H1 (cell line): ENCODE data around the gene ODC1. TPM values are rescaled to one million over a fixed set of nuclear protein-coding genes. Genes with fewer than 3 reads are reported as not detected.
"Not testable (repeated sequence)": the region's sequence is repeated elsewhere in the genome, so short reads cannot be mapped to it uniquely, and the experiment has no call there.

Experiments used
- CTCF ChIA-PET: fragments of 300-600 bp; sonication (Branson Sonifier 250); formaldehyde crosslinking; loops from one replicate; lab custom pipeline; 2021; ENCODE audit not compliant: partially characterized antibody; lab: Charles Lee
- POLR2A ChIA-PET: fragments of 300-600 bp; sonication (Branson Sonifier 250); formaldehyde crosslinking; loops from one replicate; lab custom pipeline; 2021; ENCODE audit warnings: inconsistent platforms; ENCODE audit not compliant: partially characterized antibody; lab: Charles Lee
- DNase-seq, 2 experiments: peaks; one replicate each; pipeline versions ENCODE4 v3.0.0 to v3.0.0-alpha.2; 2010 to 2022; ENCODE audit warnings: low spot score in 2 of 2, low read depth in 1 of 2, mixed read lengths in 1 of 2
- FAIRE-seq: peaks from 2 replicates; lab custom pipeline; 2011; peaks lifted over from hg19 to GRCh38; lab: Jason Lieb, UNC
- H2AFZ ChIP-seq: 2 replicates; pipeline ENCODE4 v1.8.1; 2012; ENCODE audit warnings: low read length, inconsistent platforms
- H2AK5ac ChIP-seq: 2 replicates; pipeline ENCODE4 v1.6.1; 2013; ENCODE audit warnings: low read depth, low read length
- H2BK120ac ChIP-seq: replicated peaks from 2 replicates; pipeline ENCODE3; 2013; ENCODE audit warnings: low read depth, low read length, inconsistent platforms
- H2BK12ac ChIP-seq: 2 replicates; pipeline ENCODE4 v1.6.1; 2013; ENCODE audit warnings: low read depth, low read length
- H2BK15ac ChIP-seq: 2 replicates; pipeline ENCODE4 v1.6.1; 2013; ENCODE audit warnings: low read length
- H2BK20ac ChIP-seq: 2 replicates; pipeline ENCODE4 v1.6.1; 2013; ENCODE audit warnings: low read length
- H2BK5ac ChIP-seq: 2 replicates; pipeline ENCODE4 v1.6.1; 2013; ENCODE audit warnings: low read depth, low read length
- H3K14ac ChIP-seq: 2 replicates; pipeline ENCODE4 v1.6.1; 2013; ENCODE audit warnings: inconsistent platforms; ENCODE audit not compliant: insufficient read length
- H3K18ac ChIP-seq: 2 replicates; pipeline ENCODE4 v1.6.1; 2013; ENCODE audit warnings: low read length; ENCODE audit errors: extremely low read depth
- H3K23ac ChIP-seq: 2 replicates; pipeline ENCODE4 v1.6.1; 2013; ENCODE audit warnings: inconsistent platforms; ENCODE audit not compliant: insufficient read length
- H3K23me2 ChIP-seq: 2 replicates; pipeline ENCODE4 v1.6.1; 2013; ENCODE audit warnings: low read depth, low read length
- H3K27ac ChIP-seq: 2 replicates; pipeline ENCODE4 v1.6.1; 2011; ENCODE audit warnings: low read depth, low read length, inconsistent platforms
- H3K27me3 ChIP-seq, 4 experiments: replicated peaks in 1 of 4; 1 replicate in 1 of 4; 2 replicates in 3 of 4; pipeline versions ENCODE4 v1.6.1 to v1.8.1; 2011 to 2013; ENCODE audit warnings: low read length in 3 of 4, mild to moderate bottlenecking in 3 of 4, inconsistent platforms in 2 of 4, mixed read lengths in 2 of 4, moderate library complexity in 1 of 4; ENCODE audit not compliant: control insufficient read depth in 3 of 4, insufficient read depth in 3 of 4; ENCODE audit errors: extremely low read depth in 1 of 4
- H3K36me3 ChIP-seq, 4 experiments: 2 replicates each; pipeline versions ENCODE4 v1.6.1 to v1.8.1; 2011 to 2013; ENCODE audit warnings: mild to moderate bottlenecking in 4 of 4, low read length in 3 of 4, moderate library complexity in 2 of 4, control low read depth in 1 of 4, inconsistent platforms in 1 of 4; ENCODE audit not compliant: insufficient read depth in 4 of 4, control insufficient read depth in 2 of 4
- H3K4ac ChIP-seq: replicated peaks from 2 replicates; pipeline ENCODE3; 2013; ENCODE audit warnings: low read length, low read depth, mixed read lengths, inconsistent platforms; ENCODE audit not compliant: insufficient read length
- H3K4me1 ChIP-seq, 4 experiments: replicated peaks in 1 of 4; 1 replicate in 1 of 4; 2 replicates in 3 of 4; pipeline versions ENCODE4 v1.6.1 to v1.8.1; 2011 to 2013; ENCODE audit warnings: low read length in 3 of 4, inconsistent platforms in 2 of 4, mixed read lengths in 1 of 4; ENCODE audit not compliant: insufficient read depth in 4 of 4, control insufficient read depth in 3 of 4
- H3K4me2 ChIP-seq, 2 experiments: 2 replicates each; pipeline versions ENCODE4 v1.6.1 to v1.8.1; 2011 to 2013; ENCODE audit warnings: low read depth in 2 of 2, low read length in 2 of 2, control low read depth in 1 of 2, inconsistent platforms in 1 of 2, mild to moderate bottlenecking in 1 of 2; ENCODE audit not compliant: insufficient read depth in 1 of 2
- H3K4me3 ChIP-seq, 4 experiments: fragments of 200-600, 300-600 bp in 1 of 4; sonication (generic), shearing (Covaris generic), sonication (Bioruptor Twin) in 1 of 4; 2 replicates each; pipeline versions ENCODE4 v1.5.1 to v1.8.1; 2011 to 2016; ENCODE audit warnings: low read length in 4 of 4, low read depth in 3 of 4, control low read depth in 2 of 4, inconsistent platforms in 2 of 4, mild to moderate bottlenecking in 2 of 4, mixed read lengths in 1 of 4, moderate library complexity in 1 of 4; ENCODE audit not compliant: insufficient read depth in 2 of 4; ENCODE audit errors: extremely low read depth in 1 of 4
- H3K56ac ChIP-seq: replicated peaks from 2 replicates; pipeline ENCODE3; 2013; ENCODE audit warnings: low read depth, mild to moderate bottlenecking, mixed read lengths, low read length, inconsistent platforms; ENCODE audit not compliant: insufficient read length
- H3K79me1 ChIP-seq: 2 replicates; pipeline ENCODE4 v1.6.1; 2013; ENCODE audit warnings: low read depth, low read length, control low read depth
- H3K79me2 ChIP-seq, 2 experiments: 2 replicates each; pipeline versions ENCODE4 v1.6.1 to v1.8.1; 2012 to 2013; ENCODE audit warnings: low read length in 2 of 2, mild to moderate bottlenecking in 2 of 2, inconsistent platforms in 1 of 2; ENCODE audit not compliant: insufficient read depth in 2 of 2, control insufficient read depth in 1 of 2
- H3K9ac ChIP-seq, 4 experiments: replicated peaks in 1 of 4; 1 replicate in 1 of 4; 2 replicates in 3 of 4; pipeline versions ENCODE4 v1.6.1 to v1.8.1; 2011 to 2013; ENCODE audit warnings: low read depth in 3 of 4, low read length in 3 of 4, control low read depth in 2 of 4, mild to moderate bottlenecking in 2 of 4, moderate library complexity in 2 of 4, inconsistent platforms in 1 of 4; ENCODE audit errors: extremely low read depth in 1 of 4
- H3K9me3 ChIP-seq, 2 experiments: 2 replicates each; pipeline versions ENCODE4 v1.6.1 to v1.8.1; 2012 to 2013; ENCODE audit warnings: mild to moderate bottlenecking in 2 of 2, moderate library complexity in 2 of 2, control low read depth in 1 of 2, inconsistent platforms in 1 of 2, low read depth in 1 of 2, low read length in 1 of 2, mixed read lengths in 1 of 2; ENCODE audit not compliant: insufficient read depth in 2 of 2
- H4K20me1 ChIP-seq, 2 experiments: replicated peaks in 1 of 2; 2 replicates each; pipeline versions ENCODE3 to v1.8.1; 2011 to 2013; ENCODE audit warnings: inconsistent platforms in 2 of 2, low read length in 2 of 2, mild to moderate bottlenecking in 1 of 2; ENCODE audit not compliant: insufficient read depth in 2 of 2, control insufficient read depth in 1 of 2
- H4K5ac ChIP-seq: 2 replicates; pipeline ENCODE4 v1.6.1; 2013; ENCODE audit warnings: low read length, low read depth, mixed read lengths, inconsistent platforms; ENCODE audit not compliant: insufficient read length
- H4K8ac ChIP-seq: 2 replicates; pipeline ENCODE4 v1.8.0; 2013; ENCODE audit warnings: mild to moderate bottlenecking, moderate library complexity, low read length, inconsistent platforms; ENCODE audit not compliant: insufficient read depth; ENCODE audit errors: extremely low read depth
- H4K91ac ChIP-seq: replicated peaks from 2 replicates; pipeline ENCODE3; 2013; ENCODE audit warnings: low read length, mixed read lengths, inconsistent platforms; ENCODE audit not compliant: insufficient read length
- WGBS, 2 experiments: shearing (Covaris generic) in 1 of 2; methylation state at CpG; one replicate each; pipeline versions ENCODE4 v1.1.6 to v1.1.7; 2013 to 2015; ENCODE audit warnings: low lambda C conversion rate in 2 of 2, mixed read lengths in 2 of 2, inconsistent platforms in 1 of 2, low coverage in 1 of 2, missing lambda C conversion rate in 1 of 2; ENCODE audit not compliant: insufficient replicate concordance in 2 of 2, insufficient coverage in 1 of 2, insufficient read length in 1 of 2; ENCODE audit errors: extremely low coverage in 1 of 2, missing lambda C conversion rate in 1 of 2; 5-methylcytosine and 5-hydroxymethylcytosine counted together
- polyA plus RNA-seq, 7 experiments: library from polyadenylated mRNA; depleted of rRNA in 3 of 7; stranded (reverse) in 5 of 7; unstranded in 2 of 7; fragments of >200 nt in 5 of 7; fragments of 200-250 nt in 2 of 7; gene quantifications; 1 replicate in 5 of 7; 2 replicates in 1 of 7; 4 replicates in 1 of 7; pipeline versions ENCODE4 v1.2.1 to v1.2.3, GENCODE V29; 2011 to 2013; ENCODE audit warnings: missing spikeins in 2 of 7, mixed read lengths in 2 of 7
- total RNA-seq: library from RNA; stranded (reverse); fragmentation: NEBNext Ultra II Directional; extraction: Animal tissue kit (Norgen Biotek cat#: 25700); gene quantifications from 2 replicates; pipeline ENCODE4 v1.2.1, GENCODE V29; 2021

The ODC1 gene
- total and polyA plus RNA-seq, 2 of the 8 experiments (the other 6 are each of a cell fraction or from before 2014, with no cell fraction given): 57.2 to 76.7 TPM

- H3K79me1 ChIP-seq, FAIRE-seq, H2AK5ac ChIP-seq, H3K14ac ChIP-seq, H3K27ac ChIP-seq, H3K4me1 ChIP-seq, H3K56ac ChIP-seq, H3K27me3 ChIP-seq, H4K91ac ChIP-seq, H4K20me1 ChIP-seq, H2BK5ac ChIP-seq, H3K4ac ChIP-seq, H4K5ac ChIP-seq, H2BK120ac ChIP-seq, H3K4me3 ChIP-seq, DNase-seq, POLR2A ChIA-PET, H3K18ac ChIP-seq, H2BK20ac ChIP-seq, H3K9ac ChIP-seq, H2BK12ac ChIP-seq, H2AFZ ChIP-seq, H3K9me3 ChIP-seq, H4K8ac ChIP-seq, H3K23me2 ChIP-seq, H3K23ac ChIP-seq, H3K4me2 ChIP-seq, H2BK15ac ChIP-seq: not testable (repeated sequence)
- WGBS, 2 experiments: 91% methylated on average over 1 of the region's 2 CpGs; no CpG with 5 or more reads in 1 of the 2 experiments
- CTCF ChIA-PET: interaction anchor here (0.6 to 1.4 kb wide), 2 partner anchors 7 to 19 kb away, joined by 3 to 7 read pairs; no protein-coding TSS in a partner anchor
- peaks cover 0 to 23% of the 10 kb centered on the region in 2 experiments; a peak in 2 of 4 replicates for H3K79me2 ChIP-seq
- peaks cover 4 to 39% (median 25%) of the 10 kb centered on the region in 4 experiments; a peak in 7 of 8 replicates for H3K36me3 ChIP-seq
These were observed 5.5 kb downstream of the ODC1 start for GRCh38 chr2:10442469-10443126.
